Activated naive CD8-positive, alpha-beta T cell (primary cell): ENCODE results near the gene FCRL1.

Experiments used
- H3K27ac Mint-ChIP-seq: one replicate; pipeline ENCODE4 v1.8.0; 2021; ENCODE audit warnings: mixed read lengths
- H3K27me3 Mint-ChIP-seq: one replicate; pipeline ENCODE4 v1.8.0; 2021; ENCODE audit warnings: mixed read lengths
- H3K36me3 Mint-ChIP-seq: one replicate; pipeline ENCODE4 v1.8.0; 2021; ENCODE audit warnings: mixed read lengths
- H3K4me1 Mint-ChIP-seq: one replicate; pipeline ENCODE4 v1.8.0; 2021; ENCODE audit warnings: low read depth, mixed read lengths
- H3K4me3 Mint-ChIP-seq: one replicate; pipeline ENCODE4 v1.8.0; 2021; ENCODE audit warnings: mild to moderate bottlenecking, mixed read lengths
- H3K9me3 Mint-ChIP-seq: one replicate; pipeline ENCODE4 v1.8.0; 2021; ENCODE audit warnings: low read depth, mixed read lengths

The FCRL1 gene, protein sequence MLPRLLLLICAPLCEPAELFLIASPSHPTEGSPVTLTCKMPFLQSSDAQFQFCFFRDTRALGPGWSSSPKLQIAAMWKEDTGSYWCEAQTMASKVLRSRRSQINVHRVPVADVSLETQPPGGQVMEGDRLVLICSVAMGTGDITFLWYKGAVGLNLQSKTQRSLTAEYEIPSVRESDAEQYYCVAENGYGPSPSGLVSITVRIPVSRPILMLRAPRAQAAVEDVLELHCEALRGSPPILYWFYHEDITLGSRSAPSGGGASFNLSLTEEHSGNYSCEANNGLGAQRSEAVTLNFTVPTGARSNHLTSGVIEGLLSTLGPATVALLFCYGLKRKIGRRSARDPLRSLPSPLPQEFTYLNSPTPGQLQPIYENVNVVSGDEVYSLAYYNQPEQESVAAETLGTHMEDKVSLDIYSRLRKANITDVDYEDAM

DNA sequence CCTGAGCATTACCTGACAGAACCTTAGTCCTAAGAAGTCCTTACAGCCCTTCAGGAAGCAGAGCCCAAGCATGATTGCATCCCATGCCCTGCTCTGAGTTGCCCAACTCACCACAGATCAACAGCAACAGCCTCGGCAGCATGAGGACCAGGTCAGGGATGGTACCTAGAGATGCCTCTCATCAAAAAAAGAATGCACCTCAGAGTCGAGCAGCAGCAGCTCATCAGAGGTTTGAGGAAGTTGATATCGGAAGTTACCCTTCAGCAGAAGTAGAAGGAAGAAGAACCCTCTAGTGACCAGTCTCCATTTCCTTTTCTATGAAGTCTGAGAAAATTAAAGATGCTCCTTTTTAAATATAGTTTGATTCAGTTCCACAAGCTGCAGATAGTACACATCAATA is at the start of gene FCRL1:
FCRL1 (minus strand) TSS at position 225 of the 400 bp plus-strand sequence; CDS start at position 142, 83 bp downstream.
- Mint-ChIP-seq H3K27me3 (peaks cover 7% of the 10 kb centered on the region), H3K27ac (no peak within 1 kb of the TSS), H3K4me3 (no peak within 1 kb of the TSS), H3K9me3 (no peaks in the 10 kb centered on the region), H3K4me1 (peaks cover 2% of the 10 kb centered on the region), H3K36me3 (no peaks in the 10 kb centered on the region)

DNA sequence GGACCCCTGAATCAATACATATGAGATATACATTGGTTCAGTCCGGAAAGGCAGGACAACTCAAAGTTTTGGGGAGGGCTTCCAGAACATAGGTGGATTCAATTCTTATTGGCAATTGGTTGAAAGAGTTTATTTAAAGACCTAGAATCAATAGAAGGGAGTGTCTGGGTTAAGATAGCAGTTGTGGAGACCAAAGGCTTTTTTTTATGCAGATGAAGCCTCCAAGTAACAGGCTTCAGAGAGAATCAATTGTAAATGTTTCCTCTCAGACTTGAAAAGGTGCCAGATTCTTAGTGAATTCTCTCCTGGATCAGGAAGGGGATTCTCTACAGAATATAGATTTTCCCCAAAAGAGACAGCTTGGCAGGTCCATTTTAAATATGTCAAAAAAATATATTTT is 48.7 kb upstream of the FCRL1 start:
- Mint-ChIP-seq H3K4me3 (no peak overlapping the region), H3K36me3 (no peaks in the 10 kb centered on the region), H3K27me3 (peaks cover 6% of the 10 kb centered on the region), H3K4me1 (no peaks in the 10 kb centered on the region), H3K27ac (no peak overlapping the region), H3K9me3 (no peaks in the 10 kb centered on the region)

DNA sequence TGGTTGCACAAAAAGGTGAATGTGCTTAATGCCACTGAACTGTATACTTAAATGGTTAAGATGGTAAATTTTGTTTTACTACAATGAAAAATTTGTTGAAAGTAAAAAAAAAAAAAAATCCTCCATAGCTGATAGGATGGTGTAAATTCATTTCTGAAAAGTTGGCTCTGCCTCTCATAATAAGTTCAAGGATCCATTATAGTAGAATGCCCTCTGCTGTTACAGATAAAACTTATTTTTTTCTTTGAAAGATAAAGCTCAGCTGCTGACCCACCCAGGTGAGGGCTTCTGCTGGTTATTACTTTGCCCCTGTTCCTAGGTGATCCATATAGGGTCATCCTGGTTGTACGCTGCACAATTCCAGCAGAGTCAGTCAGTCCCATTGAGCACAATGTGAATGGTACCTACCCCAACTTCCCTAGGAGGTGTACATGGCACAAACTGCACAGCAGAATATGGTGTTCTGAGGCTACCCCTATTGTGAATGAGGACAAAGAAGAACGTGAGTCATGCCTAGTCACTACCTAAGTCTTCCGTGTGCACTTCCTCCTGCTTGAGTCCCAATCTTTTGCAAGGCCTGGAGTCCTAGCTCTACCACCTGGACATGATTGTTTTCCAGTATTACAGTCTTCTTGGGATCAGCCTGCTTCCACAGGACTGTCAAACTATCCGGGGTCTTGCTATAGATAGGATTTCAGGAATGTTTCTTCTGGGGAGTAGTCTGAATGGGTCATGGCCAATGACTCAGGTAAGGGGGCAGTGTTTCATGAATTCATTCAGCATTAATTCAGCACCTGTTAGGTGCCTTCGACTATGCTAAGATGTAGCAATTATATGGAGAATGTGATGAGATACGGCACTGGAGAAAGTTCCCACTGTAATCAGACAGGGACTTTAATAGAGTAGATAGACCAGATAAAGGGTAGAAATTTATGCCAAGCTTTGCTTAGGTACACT is 42.5 kb upstream of the FCRL1 start:
- no peak overlapping the region for H3K27ac Mint-ChIP-seq

DNA sequence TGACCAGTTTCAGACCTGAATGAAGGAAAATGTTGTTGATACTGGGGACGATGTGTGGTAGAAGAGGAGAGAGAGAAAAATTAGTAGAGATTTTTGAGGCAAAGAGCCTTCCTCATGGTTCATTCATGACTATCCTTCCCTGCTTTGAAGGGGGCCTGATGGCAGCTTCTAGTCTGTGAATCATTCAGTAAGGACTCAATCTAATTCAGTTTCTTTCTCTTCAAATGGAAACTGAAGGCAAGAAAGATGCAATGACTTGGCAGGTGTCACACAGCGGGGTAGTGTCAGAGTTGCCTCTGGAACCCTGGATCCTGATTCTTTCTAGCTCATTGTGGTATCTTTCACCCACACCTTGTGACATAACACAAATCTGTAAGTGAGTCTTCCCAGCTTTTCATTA is 36.6 kb upstream of the FCRL1 start:
- Mint-ChIP-seq H3K9me3 (no peaks in the 10 kb centered on the region), H3K36me3 (no peaks in the 10 kb centered on the region), H3K4me1 (no peaks in the 10 kb centered on the region), H3K27me3 (no peaks in the 10 kb centered on the region), H3K27ac (no peak overlapping the region), H3K4me3 (no peak overlapping the region)

More for the DNA sequence above, 42.5 kb upstream of the FCRL1 start:
- Mint-ChIP-seq H3K9me3 (no peaks in the 10 kb centered on the region), H3K36me3 (no peaks in the 10 kb centered on the region), H3K4me1 (no peaks in the 10 kb centered on the region), H3K4me3 (no peak overlapping the region), H3K27me3 (peaks cover 5% of the 10 kb centered on the region)

DNA sequence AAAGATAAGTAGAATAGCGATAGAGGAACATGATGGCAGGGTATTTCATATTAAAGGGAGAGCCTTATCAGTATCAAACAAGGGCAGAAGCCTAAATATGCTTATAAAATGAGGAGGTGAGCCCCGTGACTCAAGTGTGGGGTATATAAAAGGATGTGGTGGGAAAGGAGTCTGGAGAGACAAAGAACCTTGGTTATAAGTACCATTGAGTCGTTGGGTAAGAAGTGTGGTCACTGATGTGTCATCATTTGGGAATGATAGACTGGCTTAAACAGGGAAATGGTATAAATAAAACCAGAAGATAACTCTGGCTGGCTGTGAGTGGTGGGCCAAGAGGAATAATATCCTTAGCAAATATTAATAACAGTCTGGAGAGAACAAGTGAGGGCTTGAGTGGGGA is 32.6 kb upstream of the FCRL1 start:
- H3K36me3 Mint-ChIP-seq: no peaks in the 10 kb centered on the region
- H3K4me3 Mint-ChIP-seq: no peak overlapping the region

DNA sequence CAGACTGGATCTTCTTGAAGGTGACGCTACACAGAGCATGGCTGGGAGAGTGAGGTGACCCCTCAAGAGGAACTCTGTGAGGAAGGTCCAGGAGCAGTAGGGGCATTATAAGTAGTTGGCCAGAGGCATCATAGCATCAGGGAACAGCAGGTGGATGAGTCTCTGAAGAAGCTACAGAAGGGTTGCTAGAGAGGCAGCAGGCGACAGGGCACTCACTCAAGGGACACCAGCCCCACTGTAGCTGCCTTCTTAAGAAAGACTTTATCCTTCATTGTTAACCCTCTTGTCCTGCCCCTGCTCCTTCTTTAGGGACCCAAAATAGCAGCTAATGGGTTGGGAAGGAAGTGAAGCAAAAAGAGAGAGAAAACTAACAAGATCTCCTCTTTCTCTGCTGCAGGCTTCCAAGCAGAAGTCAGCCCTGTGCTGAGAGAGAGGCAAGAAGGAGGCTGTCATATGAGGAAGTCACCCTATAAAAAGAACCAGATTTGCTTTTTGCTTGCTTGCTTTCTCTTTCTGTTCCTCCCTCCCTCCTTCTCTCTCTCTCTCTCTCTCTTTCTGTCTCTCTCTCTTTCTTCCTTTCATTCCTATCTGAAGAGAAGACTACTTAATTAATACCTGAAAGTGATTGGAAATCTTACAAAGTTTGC is 29.4 kb upstream of the FCRL1 start:
- no peak overlapping the region for H3K4me3 Mint-ChIP-seq
- no peaks in the 10 kb centered on the region for H3K9me3 Mint-ChIP-seq

More for the DNA sequence above, 32.6 kb upstream of the FCRL1 start:
- Mint-ChIP-seq H3K27ac (no peak overlapping the region), H3K9me3 (no peaks in the 10 kb centered on the region), H3K27me3 (no peaks in the 10 kb centered on the region), H3K4me1 (no peaks in the 10 kb centered on the region)

DNA sequence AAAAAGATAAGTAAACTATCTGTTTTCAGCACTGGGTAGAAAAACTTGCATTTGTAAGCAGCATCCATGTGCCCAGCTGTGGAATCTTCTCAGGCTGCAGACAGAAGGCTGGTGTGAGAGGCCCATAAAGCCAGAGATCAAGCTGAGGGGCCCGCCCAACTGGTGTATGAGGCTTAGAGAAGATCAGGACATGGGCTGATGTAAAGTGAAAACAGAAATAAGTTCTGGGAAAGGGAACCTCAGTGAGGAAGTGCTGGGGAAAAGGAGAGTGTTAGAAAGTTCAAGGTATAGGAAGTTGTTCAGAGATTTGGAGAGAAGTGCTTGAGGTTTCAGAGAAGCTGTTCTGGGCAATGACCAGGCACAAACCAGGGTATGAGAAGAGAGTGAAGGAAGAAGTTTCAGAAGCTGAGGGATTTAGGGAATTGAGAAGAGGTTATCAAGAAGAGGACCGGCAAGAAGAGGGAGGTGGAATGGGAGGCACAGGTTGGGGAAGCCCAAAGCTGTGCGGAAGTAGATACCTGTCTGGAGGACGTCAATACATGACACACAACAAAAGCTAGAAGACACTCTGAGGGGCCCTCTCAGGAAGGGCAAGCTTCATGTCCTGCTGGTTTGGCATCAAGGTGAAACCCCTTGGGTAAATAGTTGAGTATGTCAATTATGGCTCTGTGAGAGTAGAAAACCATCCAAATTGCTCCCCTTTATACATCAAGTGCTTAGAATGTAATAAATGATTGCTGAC is 24.3 kb upstream of the FCRL1 start:
- H3K27ac Mint-ChIP-seq: no peak overlapping the region
- H3K4me3 Mint-ChIP-seq: no peak overlapping the region
- H3K4me1 Mint-ChIP-seq: no peaks in the 10 kb centered on the region
- no peaks in the 10 kb centered on the region for H3K36me3 Mint-ChIP-seq
- H3K27me3 Mint-ChIP-seq: peaks cover 2% of the 10 kb centered on the region
- H3K9me3 Mint-ChIP-seq: no peaks in the 10 kb centered on the region

More for the DNA sequence above, 29.4 kb upstream of the FCRL1 start:
- H3K27ac Mint-ChIP-seq: no peak overlapping the region
- H3K36me3 Mint-ChIP-seq: no peaks in the 10 kb centered on the region
- H3K4me1 Mint-ChIP-seq: no peaks in the 10 kb centered on the region
- no peaks in the 10 kb centered on the region for H3K27me3 Mint-ChIP-seq

DNA sequence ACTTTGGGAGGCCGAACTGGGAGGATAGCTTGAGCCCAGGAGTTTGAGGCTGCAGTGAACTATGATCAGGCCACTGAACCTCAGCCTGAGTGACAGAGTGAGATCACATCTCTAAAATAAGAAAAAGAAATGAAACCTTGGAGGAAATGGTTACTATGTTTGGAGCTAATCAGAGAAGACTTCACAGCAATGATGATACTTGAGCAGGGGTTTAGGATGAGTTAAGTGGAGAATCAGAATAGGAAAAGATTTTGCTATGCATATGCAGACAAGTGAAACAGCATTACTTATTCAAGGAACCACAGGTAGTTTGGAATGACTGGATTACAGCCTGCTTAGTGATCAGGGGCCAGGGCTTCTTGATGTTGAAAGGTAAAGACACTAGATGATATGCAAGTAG is 23.0 kb upstream of the FCRL1 start:
- Mint-ChIP-seq H3K4me3 (no peak overlapping the region), H3K4me1 (no peaks in the 10 kb centered on the region), H3K27ac (no peak overlapping the region), H3K9me3 (no peaks in the 10 kb centered on the region), H3K27me3 (peaks cover 2% of the 10 kb centered on the region), H3K36me3 (no peaks in the 10 kb centered on the region)

DNA sequence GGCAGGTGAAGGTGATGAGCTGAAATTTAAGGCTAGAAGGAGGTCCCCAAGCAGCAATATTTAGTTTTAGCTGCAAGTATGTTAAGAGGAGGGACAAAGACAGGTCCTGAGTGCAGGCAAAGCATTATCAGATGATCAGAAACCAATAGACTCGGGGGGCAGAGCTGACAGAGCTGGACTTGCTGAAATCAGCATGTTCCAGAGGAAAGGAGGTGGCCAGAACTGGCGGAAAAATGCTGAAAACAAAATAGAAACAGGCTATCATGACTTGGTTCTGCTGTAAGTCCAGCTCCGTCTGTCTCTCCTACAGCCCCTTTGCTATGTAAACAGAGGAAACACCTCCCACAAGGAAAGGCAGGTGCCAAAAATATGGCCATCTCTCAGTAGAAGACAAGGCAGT is 21.8 kb upstream of the FCRL1 start, which contains the start of gene CD5L:
CD5L (minus strand) TSS at position 101 of the 400 bp plus-strand sequence. CDS start 107 bp downstream, outside the sequence.
- H3K36me3 Mint-ChIP-seq: no peaks in the 10 kb centered on the region
- no peaks in the 10 kb centered on the region for H3K4me1 Mint-ChIP-seq
- no peaks in the 10 kb centered on the region for H3K9me3 Mint-ChIP-seq
- no peak within 1 kb of the TSS for H3K27ac Mint-ChIP-seq
- H3K27me3 Mint-ChIP-seq: peaks cover 2% of the 10 kb centered on the region
- H3K4me3 Mint-ChIP-seq: no peak within 1 kb of the TSS

DNA sequence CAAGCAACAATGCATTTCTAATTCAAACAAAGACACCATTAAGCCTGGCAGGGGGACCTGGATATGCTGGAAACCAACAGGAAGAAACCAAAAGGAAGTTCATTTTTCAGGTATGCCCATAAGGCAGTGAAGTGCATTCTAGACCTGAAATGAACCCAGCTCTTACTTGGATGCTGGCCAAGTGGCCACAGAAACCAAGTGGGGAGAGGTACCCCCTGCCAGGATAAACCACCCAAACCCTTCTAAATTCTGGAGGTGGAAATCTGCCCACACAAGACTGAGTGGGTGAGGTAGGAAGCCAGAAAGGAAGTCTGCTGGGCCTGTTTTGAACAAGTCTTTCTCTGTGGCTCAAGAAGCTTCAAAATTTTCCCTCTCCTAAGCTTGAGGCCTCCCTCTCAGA is 19.0 kb upstream of the FCRL1 start:
- Mint-ChIP-seq H3K9me3 (no peaks in the 10 kb centered on the region), H3K27me3 (no peaks in the 10 kb centered on the region), H3K4me1 (no peaks in the 10 kb centered on the region), H3K36me3 (no peaks in the 10 kb centered on the region), H3K27ac (no peak overlapping the region), H3K4me3 (no peak overlapping the region)

DNA sequence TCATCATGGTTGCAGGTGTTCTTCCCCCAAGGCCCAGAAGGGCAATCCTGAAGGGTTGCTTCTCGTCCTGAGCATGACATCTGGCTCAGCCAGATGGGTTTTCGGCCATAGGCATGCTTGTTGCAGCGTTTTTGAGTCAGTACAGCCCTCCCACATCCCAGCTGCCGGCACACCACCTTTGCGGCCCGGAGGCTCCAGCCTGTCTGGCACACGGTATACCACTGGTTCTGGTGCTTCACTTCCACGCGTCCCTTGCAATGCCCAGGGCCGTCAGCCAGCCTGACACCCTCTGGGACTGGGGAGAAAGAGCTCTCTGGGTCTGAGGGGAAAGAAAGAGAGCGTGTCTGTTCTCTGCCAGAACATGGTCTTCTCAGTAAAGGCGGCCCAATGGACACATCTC is 14.5 kb upstream of the FCRL1 start:
- H3K4me3 Mint-ChIP-seq: no peak overlapping the region
- no peaks in the 10 kb centered on the region for H3K9me3 Mint-ChIP-seq
- no peaks in the 10 kb centered on the region for H3K4me1 Mint-ChIP-seq
- no peaks in the 10 kb centered on the region for H3K36me3 Mint-ChIP-seq
- no peak overlapping the region for H3K27ac Mint-ChIP-seq
- H3K27me3 Mint-ChIP-seq: peaks cover 2% of the 10 kb centered on the region

DNA sequence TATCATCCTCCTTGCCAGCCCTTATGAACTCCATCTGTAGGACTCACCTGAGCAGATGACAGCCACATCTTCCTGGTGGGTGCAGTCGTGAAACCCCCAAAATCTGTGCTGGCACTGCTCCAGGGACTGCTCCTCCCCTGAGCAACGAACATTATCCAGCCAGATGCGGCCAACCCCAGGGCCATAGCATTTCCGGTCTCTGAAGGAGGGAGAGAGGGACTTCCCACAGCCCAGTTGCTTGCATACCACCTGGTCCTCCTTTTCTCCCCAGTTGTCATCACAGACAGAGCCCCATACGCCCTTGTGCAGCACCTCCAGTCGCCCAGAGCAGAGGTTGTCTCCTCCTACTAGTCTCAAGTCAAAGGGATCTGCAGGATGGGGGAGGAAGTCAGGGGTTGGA is 13.2 kb upstream of the FCRL1 start:
- Mint-ChIP-seq H3K27me3 (peaks cover 2% of the 10 kb centered on the region), H3K4me3 (no peak overlapping the region), H3K36me3 (no peaks in the 10 kb centered on the region), H3K9me3 (no peaks in the 10 kb centered on the region), H3K4me1 (no peaks in the 10 kb centered on the region), H3K27ac (no peak overlapping the region)

DNA sequence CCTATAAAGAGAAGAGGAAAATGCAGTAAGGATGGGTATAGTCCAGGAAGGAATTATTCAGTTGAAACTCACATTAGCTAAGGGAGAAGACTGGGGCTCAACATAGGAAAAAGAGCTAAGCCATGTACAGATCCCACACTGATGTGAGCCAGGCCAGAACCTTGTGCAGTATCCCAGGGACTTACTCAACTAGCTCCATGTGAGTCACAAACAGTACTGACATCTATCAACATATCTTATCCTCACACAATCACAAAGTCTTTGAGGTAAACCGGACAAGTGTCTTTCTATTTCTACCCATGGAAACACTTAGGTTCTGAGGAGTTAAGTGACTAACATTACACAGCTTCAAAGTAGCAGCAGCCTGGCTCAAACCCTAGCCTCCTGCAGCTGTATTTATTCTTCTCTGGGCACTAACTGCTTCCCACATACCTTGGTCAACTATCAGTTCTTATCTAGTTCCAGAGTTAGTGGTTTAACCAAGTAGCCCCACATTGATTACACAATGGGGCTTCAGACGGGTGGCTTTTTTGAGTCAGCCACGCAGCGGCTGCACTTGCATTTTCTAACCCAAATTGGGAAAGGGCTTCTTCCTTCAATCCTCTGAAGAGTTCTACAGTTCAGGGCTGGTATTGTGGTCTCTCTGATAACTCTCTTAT is 12.2 kb upstream of the FCRL1 start:
- Mint-ChIP-seq H3K4me1 (no peaks in the 10 kb centered on the region), H3K36me3 (no peaks in the 10 kb centered on the region), H3K4me3 (no peak overlapping the region), H3K9me3 (no peaks in the 10 kb centered on the region), H3K27ac (no peak overlapping the region), H3K27me3 (peaks cover 4% of the 10 kb centered on the region)

DNA sequence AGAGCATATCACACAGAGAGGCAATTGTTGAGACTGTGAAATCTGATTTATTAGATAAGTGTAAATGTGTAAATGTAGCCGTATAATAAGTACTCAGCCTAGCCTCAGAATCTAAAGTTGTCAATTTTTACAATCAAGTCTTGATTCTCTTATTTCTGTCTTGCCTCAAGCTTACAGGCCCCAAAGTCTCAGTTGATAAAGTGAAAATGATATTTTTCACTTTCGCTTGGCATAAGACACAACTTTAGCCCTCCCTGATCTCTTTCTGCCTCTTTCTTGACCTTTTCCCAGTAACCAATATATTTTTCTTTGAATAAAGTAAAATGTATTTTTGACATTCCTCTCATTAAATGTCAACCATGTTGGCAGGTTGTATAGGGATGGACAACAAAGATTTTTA is 11.0 kb upstream of the FCRL1 start:
- H3K27ac Mint-ChIP-seq: no peak overlapping the region
- no peaks in the 10 kb centered on the region for H3K9me3 Mint-ChIP-seq
- H3K4me1 Mint-ChIP-seq: no peaks in the 10 kb centered on the region
- no peaks in the 10 kb centered on the region for H3K36me3 Mint-ChIP-seq
- peaks cover 4% of the 10 kb centered on the region for H3K27me3 Mint-ChIP-seq
- no peak overlapping the region for H3K4me3 Mint-ChIP-seq
